Measurements from ENCODE around the gene UBP1. TPM values are rescaled to one million over a fixed set of nuclear protein-coding genes. Genes with fewer than 3 reads are reported as not detected.

The UBP1 gene
- polyA plus RNA-seq, 1 of the 3 experiments (the other 2 are of a cell fraction), result 45.5 TPM

DNA sequence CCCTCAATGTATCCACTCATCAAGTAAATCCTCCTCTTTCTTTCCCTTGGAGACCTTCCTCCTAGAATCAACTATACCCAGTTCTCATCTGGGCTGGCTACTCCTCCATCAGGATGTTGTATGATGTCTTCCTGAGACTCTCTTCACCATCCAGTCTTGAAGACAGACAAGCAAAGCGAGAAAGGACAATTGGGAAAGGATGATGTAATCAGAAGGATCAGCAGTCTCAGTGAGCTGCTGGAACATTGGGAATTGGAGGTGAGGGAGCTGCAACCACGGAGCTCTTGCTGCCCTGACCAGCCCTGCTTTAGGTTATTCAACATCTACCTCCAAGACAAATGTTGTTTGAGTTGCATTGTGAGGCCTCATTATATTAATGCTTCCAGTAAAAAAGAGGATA, 48.0 kb upstream of the UBP1 start:
- CTCF ChIA-PET, result no interaction called here
- Histone ChIP-seq H3K4me3 (ENCODE audit: low read depth in 2 of 2, low read length in 1 of 2) (no peak overlapping the region), H3K4me1 (ENCODE audit: control insufficient read depth in 1 of 2, insufficient read depth in 2 of 2, low read depth in 1 of 2, low read length in 1 of 2) (no peaks in the 10 kb centered on the region), H3F3A (replicated peaks; ENCODE audit: insufficient read depth) (no peaks in the 10 kb centered on the region), H3K9me2 (no peaks in the 10 kb centered on the region), H3K9me3 (no peaks in the 10 kb centered on the region), H3K27ac (ENCODE audit: low read depth in 2 of 2, low read length in 1 of 2) (no peak overlapping the region), H3K9ac (no peak overlapping the region), H3K4me2 (no peak overlapping the region), H3K79me2 (ENCODE audit: insufficient read depth) (no peaks in the 10 kb centered on the region), H2AFZ (ENCODE audit: low read depth) (no peak overlapping the region), H3K36me3 (replicated peaks in 1 of 2; ENCODE audit: control insufficient read depth in 1 of 2, insufficient read depth in 2 of 2, low read length in 1 of 2) (no peaks in the 10 kb centered on the region), H3K27me3 (ENCODE audit: insufficient read depth) (no peaks in the 10 kb centered on the region), H4K20me1 (ENCODE audit: insufficient read depth) (no peaks in the 10 kb centered on the region)
- DNase-seq, result no peak
- POLR2A ChIA-PET, result no interaction called here
- no peak for TF ChIP-seq GATA2 (CRISPR knock-in tag; IDR thresholded peaks at IDR 0.05)
- no peak for TF ChIP-seq EZH2phosphoT487 (IDR thresholded peaks at IDR 0.05; ENCODE audit: borderline replicate concordance, low read depth)
- TF ChIP-seq RCOR1 (IDR thresholded peaks at IDR 0.05; ENCODE audit: low read length), result no peak
- no peak for TF ChIP-seq RFX5 (IDR thresholded peaks at IDR 0.05; ENCODE audit: low read length)
- TF ChIP-seq MXI1 (IDR thresholded peaks at IDR 0.05; ENCODE audit: low read depth, low read length), result no peak
- TF ChIP-seq, protein P1, sequence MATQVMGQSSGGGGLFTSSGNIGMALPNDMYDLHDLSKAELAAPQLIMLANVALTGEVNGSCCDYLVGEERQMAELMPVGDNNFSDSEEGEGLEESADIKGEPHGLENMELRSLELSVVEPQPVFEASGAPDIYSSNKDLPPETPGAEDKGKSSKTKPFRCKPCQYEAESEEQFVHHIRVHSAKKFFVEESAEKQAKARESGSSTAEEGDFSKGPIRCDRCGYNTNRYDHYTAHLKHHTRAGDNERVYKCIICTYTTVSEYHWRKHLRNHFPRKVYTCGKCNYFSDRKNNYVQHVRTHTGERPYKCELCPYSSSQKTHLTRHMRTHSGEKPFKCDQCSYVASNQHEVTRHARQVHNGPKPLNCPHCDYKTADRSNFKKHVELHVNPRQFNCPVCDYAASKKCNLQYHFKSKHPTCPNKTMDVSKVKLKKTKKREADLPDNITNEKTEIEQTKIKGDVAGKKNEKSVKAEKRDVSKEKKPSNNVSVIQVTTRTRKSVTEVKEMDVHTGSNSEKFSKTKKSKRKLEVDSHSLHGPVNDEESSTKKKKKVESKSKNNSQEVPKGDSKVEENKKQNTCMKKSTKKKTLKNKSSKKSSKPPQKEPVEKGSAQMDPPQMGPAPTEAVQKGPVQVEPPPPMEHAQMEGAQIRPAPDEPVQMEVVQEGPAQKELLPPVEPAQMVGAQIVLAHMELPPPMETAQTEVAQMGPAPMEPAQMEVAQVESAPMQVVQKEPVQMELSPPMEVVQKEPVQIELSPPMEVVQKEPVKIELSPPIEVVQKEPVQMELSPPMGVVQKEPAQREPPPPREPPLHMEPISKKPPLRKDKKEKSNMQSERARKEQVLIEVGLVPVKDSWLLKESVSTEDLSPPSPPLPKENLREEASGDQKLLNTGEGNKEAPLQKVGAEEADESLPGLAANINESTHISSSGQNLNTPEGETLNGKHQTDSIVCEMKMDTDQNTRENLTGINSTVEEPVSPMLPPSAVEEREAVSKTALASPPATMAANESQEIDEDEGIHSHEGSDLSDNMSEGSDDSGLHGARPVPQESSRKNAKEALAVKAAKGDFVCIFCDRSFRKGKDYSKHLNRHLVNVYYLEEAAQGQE (IDR thresholded peaks at IDR 0.05; ENCODE audit: low read depth, low read length), result no peak
- WGBS (ENCODE audit: low lambda C conversion rate), result 87% methylated on average over 2 of the region's 2 CpGs

DNA sequence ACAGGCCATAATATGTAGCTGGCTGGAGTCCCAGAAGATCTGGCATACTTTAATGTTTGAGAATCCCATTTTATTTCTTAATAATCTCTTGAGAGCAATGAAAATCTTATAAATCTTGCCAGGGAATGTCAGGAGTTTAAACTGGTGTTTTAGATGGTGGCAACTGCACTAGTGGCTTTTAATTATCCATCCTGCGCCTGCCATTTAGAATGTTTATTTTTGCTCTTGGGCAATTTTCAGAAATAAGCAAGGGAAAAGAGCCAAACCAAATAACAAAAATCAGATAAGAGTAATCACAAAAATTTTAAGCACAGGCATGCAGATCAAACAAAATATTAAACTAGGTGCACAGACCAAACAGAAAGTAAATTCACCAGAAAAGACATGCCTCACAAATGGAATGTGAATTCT, 41.9 kb upstream of the UBP1 start:
- Histone ChIP-seq H3K27ac (ENCODE audit: low read depth in 2 of 2, low read length in 1 of 2) (no peak overlapping the region), H3K9me3 (peaks cover 9% of the 10 kb centered on the region; the same call in 1 of the 2 replicates), H3K9ac (no peak overlapping the region), H3K36me3 (replicated peaks in 1 of 2; ENCODE audit: control insufficient read depth in 1 of 2, insufficient read depth in 2 of 2, low read length in 1 of 2) (no peaks in the 10 kb centered on the region), H3K4me3 (ENCODE audit: low read depth in 2 of 2, low read length in 1 of 2) (no peak overlapping the region), H3K4me2 (no peak overlapping the region), H4K20me1 (ENCODE audit: insufficient read depth) (no peaks in the 10 kb centered on the region), H3K27me3 (ENCODE audit: insufficient read depth) (no peaks in the 10 kb centered on the region), H3K9me2 (no peaks in the 10 kb centered on the region), H3K79me2 (ENCODE audit: insufficient read depth) (no peaks in the 10 kb centered on the region), H2AFZ (ENCODE audit: low read depth) (no peak overlapping the region), H3F3A (replicated peaks; ENCODE audit: insufficient read depth) (no peaks in the 10 kb centered on the region), H3K4me1 (ENCODE audit: control insufficient read depth in 1 of 2, insufficient read depth in 2 of 2, low read depth in 1 of 2, low read length in 1 of 2) (no peaks in the 10 kb centered on the region; a peak in 1 of 4 replicates)
- 38% methylated on average over 1 of the region's 1 CpG for WGBS (ENCODE audit: low lambda C conversion rate)
- ChIA-PET CTCF (no interaction called here), POLR2A (no interaction called here)
- DNase-seq, result no peak
- TF ChIP-seq, protein P1 (IDR thresholded peaks at IDR 0.05; ENCODE audit: low read depth, low read length), result no peak
- TF ChIP-seq TEAD4 (IDR thresholded peaks at IDR 0.05; ENCODE audit: borderline replicate concordance, insufficient read depth) (no peak), RAD21 (IDR thresholded peaks at IDR 0.05; ENCODE audit: low read length) (no peak), ELF1 (IDR thresholded peaks at IDR 0.05) (no peak), FOSL2 (IDR thresholded peaks at IDR 0.05; ENCODE audit: borderline replicate concordance, low read depth) (no peak), TCF12 (IDR thresholded peaks at IDR 0.05) (no peak), MXI1 (IDR thresholded peaks at IDR 0.05; ENCODE audit: low read depth, low read length) (no peak), NFIC (IDR thresholded peaks at IDR 0.05; ENCODE audit: borderline replicate concordance) (no peak), EZH2phosphoT487 (IDR thresholded peaks at IDR 0.05; ENCODE audit: borderline replicate concordance, low read depth) (no peak), TAF1 (IDR thresholded peaks at IDR 0.05; ENCODE audit: borderline replicate concordance, low read depth, low read length) (no peak)
- TF ChIP-seq, protein P2, sequence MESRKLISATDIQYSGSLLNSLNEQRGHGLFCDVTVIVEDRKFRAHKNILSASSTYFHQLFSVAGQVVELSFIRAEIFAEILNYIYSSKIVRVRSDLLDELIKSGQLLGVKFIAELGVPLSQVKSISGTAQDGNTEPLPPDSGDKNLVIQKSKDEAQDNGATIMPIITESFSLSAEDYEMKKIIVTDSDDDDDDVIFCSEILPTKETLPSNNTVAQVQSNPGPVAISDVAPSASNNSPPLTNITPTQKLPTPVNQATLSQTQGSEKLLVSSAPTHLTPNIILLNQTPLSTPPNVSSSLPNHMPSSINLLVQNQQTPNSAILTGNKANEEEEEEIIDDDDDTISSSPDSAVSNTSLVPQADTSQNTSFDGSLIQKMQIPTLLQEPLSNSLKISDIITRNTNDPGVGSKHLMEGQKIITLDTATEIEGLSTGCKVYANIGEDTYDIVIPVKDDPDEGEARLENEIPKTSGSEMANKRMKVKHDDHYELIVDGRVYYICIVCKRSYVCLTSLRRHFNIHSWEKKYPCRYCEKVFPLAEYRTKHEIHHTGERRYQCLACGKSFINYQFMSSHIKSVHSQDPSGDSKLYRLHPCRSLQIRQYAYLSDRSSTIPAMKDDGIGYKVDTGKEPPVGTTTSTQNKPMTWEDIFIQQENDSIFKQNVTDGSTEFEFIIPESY (IDR thresholded peaks at IDR 0.05; ENCODE audit: borderline replicate concordance, low read depth), result no peak
- TF ChIP-seq, protein P3, sequence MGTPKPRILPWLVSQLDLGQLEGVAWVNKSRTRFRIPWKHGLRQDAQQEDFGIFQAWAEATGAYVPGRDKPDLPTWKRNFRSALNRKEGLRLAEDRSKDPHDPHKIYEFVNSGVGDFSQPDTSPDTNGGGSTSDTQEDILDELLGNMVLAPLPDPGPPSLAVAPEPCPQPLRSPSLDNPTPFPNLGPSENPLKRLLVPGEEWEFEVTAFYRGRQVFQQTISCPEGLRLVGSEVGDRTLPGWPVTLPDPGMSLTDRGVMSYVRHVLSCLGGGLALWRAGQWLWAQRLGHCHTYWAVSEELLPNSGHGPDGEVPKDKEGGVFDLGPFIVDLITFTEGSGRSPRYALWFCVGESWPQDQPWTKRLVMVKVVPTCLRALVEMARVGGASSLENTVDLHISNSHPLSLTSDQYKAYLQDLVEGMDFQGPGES (IDR thresholded peaks at IDR 0.05; ENCODE audit: low read depth, low read length), result no peak
